ENCODE data around the gene PAFAH1B2. TPM values are rescaled to one million over a fixed set of nuclear protein-coding genes. Genes with fewer than 3 reads are reported as not detected.
"Not testable (repeated sequence)": the region's sequence is repeated elsewhere in the genome, so short reads cannot be mapped to it uniquely, and the experiment has no call there.

Gene PAFAH1B2
- total and polyA plus RNA-seq, 2 of the 8 experiments (the other 6 are each of a cell fraction or from before 2014, with no cell fraction given): 38.2 to 161 TPM

GRCh38 chr11:117134979-117135378, 9.1 kb upstream of the PAFAH1B2 start:
- H3K27me3 ChIP-seq (replicated peaks in 1 of 4; ENCODE audit: control insufficient read depth in 3 of 4, extremely low read depth in 1 of 4, insufficient read depth in 3 of 4, low read length in 3 of 4); H3K4me1 ChIP-seq (replicated peaks in 1 of 4; ENCODE audit: control insufficient read depth in 3 of 4, insufficient read depth in 4 of 4, low read length in 3 of 4); H3K27ac ChIP-seq (ENCODE audit: low read depth, low read length); H2BK5ac ChIP-seq (ENCODE audit: low read depth, low read length); H3K14ac ChIP-seq (ENCODE audit: insufficient read length); H3K23ac ChIP-seq (ENCODE audit: insufficient read length); H3K4me3 ChIP-seq (ENCODE audit: extremely low read depth in 1 of 4, insufficient read depth in 2 of 4, low read depth in 3 of 4, low read length in 4 of 4); H2BK20ac ChIP-seq (ENCODE audit: low read length); DNase-seq (ENCODE audit: low read depth in 1 of 2, low spot score in 2 of 2); H3K9ac ChIP-seq (replicated peaks in 1 of 4; ENCODE audit: extremely low read depth in 1 of 4, low read depth in 3 of 4, low read length in 3 of 4); H4K5ac ChIP-seq (ENCODE audit: insufficient read length, low read depth, low read length); H4K8ac ChIP-seq (ENCODE audit: extremely low read depth, insufficient read depth, low read length); H3K79me1 ChIP-seq (ENCODE audit: low read depth, low read length); H3K36me3 ChIP-seq (ENCODE audit: control insufficient read depth in 2 of 4, insufficient read depth in 4 of 4, low read length in 3 of 4); H3K4me2 ChIP-seq (ENCODE audit: insufficient read depth in 1 of 2, low read depth in 2 of 2, low read length in 2 of 2); H4K20me1 ChIP-seq (replicated peaks in 1 of 2; ENCODE audit: control insufficient read depth in 1 of 2, insufficient read depth in 2 of 2, low read length in 2 of 2); H3K9me3 ChIP-seq (ENCODE audit: insufficient read depth in 2 of 2, low read depth in 1 of 2, low read length in 1 of 2); H2AFZ ChIP-seq (ENCODE audit: low read length); H2BK15ac ChIP-seq (ENCODE audit: low read length); H3K56ac ChIP-seq (replicated peaks; ENCODE audit: insufficient read length, low read depth, low read length); H2BK12ac ChIP-seq (ENCODE audit: low read depth, low read length); FAIRE-seq; H2AK5ac ChIP-seq (ENCODE audit: low read depth, low read length); H3K4ac ChIP-seq (replicated peaks; ENCODE audit: insufficient read length, low read depth, low read length); H3K79me2 ChIP-seq (ENCODE audit: control insufficient read depth in 1 of 2, insufficient read depth in 2 of 2, low read length in 2 of 2); H2BK120ac ChIP-seq (replicated peaks; ENCODE audit: low read depth, low read length); H3K18ac ChIP-seq (ENCODE audit: extremely low read depth, low read length); H4K91ac ChIP-seq (replicated peaks; ENCODE audit: insufficient read length, low read length); H3K23me2 ChIP-seq (ENCODE audit: low read depth, low read length): not testable (repeated sequence)
- ChIA-PET POLR2A (ENCODE audit: partially characterized antibody) (interaction anchor here (2.1 kb wide), 1 partner anchor 9 kb away, joined by 11 read pairs; the partner anchor contains the start of gene PAFAH1B2), CTCF (ENCODE audit: partially characterized antibody) (interaction anchor here (0.6 kb wide), 1 partner anchor 279 kb away, joined by 4 read pairs; no protein-coding TSS in a partner anchor)
- WGBS, 2 experiments (ENCODE audit: extremely low coverage in 1 of 2, insufficient coverage in 1 of 2, insufficient read length in 1 of 2, insufficient replicate concordance in 2 of 2, low coverage in 1 of 2, low lambda C conversion rate in 2 of 2, missing lambda C conversion rate in 1 of 2): 67% methylated on average over 1 of the region's 4 CpGs; no CpG with 5 or more reads in 1 of the 2 experiments

Data from H1 (cell line).